Head of caudate nucleus (tissue), 42 donors: Measurements from ENCODE around the gene SDC1.

ENCODE experiments used
- DNase-seq, 42 donors: peaks; one replicate each; pipeline versions ENCODE4 v3.0.0 to v3.0.0-alpha.2; 2020 to 2021; ENCODE audit warnings: mixed read lengths in 7 of 42
- intact Hi-C: fragments of 100-400 bp; cut with DNase I; formaldehyde crosslinking; loops from one replicate; pipeline ENCODE4 v1.15.0; 2022

The SDC1 gene

GRCh38 chr2:20189299-20189931, 35.5 kb downstream of the SDC1 start:
- intact Hi-C loops: no loop called here
- DNase-seq: no peak

GRCh38 chr2:20188851-20189250, 36.1 kb downstream of the SDC1 start:
- DNase-seq: no peak
- intact Hi-C loops: no loop called here

GRCh38 chr2:20188201-20188600, 36.7 kb downstream of the SDC1 start:
- intact Hi-C loops: no loop called here

GRCh38 chr2:20187331-20187730, 37.6 kb downstream of the SDC1 start:
- intact Hi-C loops: no loop called here

More at GRCh38 chr2:20188201-20188600, 36.7 kb downstream of the SDC1 start:
- no peak for DNase-seq

DNA sequence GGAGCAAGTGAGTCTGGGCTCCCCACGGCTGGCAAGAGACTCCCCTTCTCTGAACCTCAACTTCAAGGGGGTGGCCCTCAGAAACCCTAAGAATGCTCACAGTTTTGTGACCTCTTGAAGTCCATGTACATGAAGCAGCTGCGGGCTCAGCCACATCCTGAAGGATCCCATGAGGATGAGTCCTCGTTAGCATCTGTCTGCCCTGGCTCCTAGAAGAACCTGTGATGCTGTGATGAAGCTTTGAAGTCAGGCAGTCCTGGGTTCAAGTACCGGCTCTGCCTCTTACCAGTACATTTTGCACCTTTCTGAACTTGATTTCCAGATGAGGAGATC, 38.1 kb downstream of the SDC1 start:
- intact Hi-C loops: no loop called here
- no peak for DNase-seq

More at GRCh38 chr2:20187331-20187730, 37.6 kb downstream of the SDC1 start:
- no peak for DNase-seq

DNA sequence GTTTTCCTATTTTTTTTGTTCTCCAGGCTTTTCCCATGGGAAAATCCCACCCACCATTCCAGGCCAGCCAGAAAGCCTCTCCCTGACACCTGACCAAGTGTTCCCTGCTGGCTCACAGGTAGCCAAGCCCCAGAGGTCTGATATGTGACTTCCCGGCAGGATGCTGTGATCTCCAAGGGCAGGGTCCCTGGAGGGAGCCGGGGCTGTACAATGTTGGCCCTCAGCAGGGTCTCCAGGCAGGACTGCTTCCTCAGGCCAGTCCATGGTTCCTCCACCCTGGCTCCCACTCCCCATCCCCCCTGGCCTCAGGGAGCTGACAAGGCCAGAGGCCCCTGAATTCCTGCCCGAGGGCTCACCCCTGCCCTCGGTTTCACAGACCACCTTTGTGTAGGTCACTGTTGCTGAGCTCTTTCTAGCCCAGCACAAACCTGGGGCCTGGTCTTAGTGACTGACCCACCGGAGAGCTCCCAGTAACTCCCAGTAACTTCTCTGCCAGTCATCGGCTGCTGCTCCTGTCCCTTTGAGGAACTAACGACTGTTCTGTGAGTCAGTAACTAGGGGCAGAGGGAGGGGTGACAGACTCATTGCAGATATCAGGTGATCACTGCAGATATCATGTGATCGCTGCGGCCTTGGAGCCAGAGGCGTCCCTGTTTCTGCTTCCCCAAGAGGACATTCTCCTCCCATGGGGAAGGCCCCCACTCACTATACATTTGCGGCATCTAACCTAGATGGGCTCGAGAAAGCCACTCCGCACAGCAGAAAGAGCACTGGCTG, 38.7 kb downstream of the SDC1 start:
- intact Hi-C loops: no loop called here
- peak in 29 of 42 donors; percentile 13 to 69 (median 33) for DNase-seq

DNA sequence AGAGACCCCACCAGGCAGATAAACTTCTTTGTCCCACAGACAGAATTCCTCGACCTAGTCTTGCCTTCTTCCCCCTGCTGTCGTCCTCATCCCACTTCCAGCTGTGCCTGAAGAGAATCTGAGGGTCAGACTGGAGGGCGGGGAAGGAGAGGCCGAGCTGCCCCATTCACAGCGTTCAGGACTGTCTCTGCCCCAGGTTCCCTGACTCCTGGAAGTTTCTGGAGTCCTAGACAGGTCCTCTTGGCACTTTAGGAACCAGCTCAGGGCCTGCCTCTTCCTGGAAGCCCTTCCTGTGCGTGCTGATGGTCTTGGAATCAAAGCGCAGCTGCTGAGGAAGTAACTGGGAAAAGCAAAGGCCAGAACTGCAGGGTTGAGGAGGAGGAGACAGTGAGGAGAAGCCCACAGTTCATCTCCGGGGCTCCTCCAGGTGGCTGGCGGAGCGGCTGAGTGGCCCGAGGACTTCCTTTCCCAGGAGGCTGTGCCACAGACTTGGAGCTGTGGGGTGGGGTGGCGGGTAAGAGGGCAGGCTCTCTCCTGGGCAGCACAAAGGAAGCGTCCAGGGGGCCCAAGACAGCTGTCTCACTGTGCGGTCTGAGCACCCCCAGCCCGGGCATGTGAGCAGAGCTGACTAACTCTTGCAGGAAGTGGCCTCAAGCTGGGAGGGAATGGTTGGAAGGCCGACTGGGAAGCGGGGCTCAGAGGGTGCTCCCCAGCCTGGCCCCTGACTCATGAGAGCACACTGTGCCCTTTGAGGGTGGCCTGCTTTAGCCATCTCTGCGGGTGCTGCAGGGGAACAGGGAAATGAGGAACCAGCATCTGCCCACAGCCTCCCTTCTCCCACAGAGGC, 39.5 kb downstream of the SDC1 start:
- intact Hi-C loops: no loop called here
- DNase-seq: peak in 1 of 42 donors; percentile 22

GRCh38 chr2:20184067-20184938, 40.6 kb downstream of the SDC1 start:
- no peak for DNase-seq
- intact Hi-C loops: no loop called here

DNA sequence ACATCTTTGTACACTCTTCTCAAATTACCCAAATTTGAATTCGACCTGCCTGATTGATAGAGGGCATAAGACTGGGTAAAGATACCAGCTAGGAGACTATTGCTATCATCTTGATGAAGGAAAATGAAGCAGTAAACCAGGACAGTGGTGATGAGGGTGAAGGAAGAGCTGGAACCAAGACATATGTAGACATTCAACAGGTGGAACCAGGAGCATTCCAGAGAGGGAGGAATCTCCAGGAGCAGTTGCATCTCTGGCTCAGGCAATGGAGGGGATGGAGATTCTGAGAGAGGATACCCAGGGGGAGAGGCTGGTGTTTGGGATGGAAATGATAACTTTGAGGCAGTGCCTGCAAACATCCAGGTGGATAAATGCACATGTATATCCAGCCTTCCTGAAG, 41.6 kb downstream of the SDC1 start:
- intact Hi-C loops: no loop called here
- no peak for DNase-seq

GRCh38 chr2:20182241-20182931, 42.5 kb downstream of the SDC1 start:
- intact Hi-C loops: no loop called here
- DNase-seq: no peak

GRCh38 chr2:20181761-20182160, 43.2 kb downstream of the SDC1 start:
- intact Hi-C loops: no loop called here
- DNase-seq: no peak

DNA sequence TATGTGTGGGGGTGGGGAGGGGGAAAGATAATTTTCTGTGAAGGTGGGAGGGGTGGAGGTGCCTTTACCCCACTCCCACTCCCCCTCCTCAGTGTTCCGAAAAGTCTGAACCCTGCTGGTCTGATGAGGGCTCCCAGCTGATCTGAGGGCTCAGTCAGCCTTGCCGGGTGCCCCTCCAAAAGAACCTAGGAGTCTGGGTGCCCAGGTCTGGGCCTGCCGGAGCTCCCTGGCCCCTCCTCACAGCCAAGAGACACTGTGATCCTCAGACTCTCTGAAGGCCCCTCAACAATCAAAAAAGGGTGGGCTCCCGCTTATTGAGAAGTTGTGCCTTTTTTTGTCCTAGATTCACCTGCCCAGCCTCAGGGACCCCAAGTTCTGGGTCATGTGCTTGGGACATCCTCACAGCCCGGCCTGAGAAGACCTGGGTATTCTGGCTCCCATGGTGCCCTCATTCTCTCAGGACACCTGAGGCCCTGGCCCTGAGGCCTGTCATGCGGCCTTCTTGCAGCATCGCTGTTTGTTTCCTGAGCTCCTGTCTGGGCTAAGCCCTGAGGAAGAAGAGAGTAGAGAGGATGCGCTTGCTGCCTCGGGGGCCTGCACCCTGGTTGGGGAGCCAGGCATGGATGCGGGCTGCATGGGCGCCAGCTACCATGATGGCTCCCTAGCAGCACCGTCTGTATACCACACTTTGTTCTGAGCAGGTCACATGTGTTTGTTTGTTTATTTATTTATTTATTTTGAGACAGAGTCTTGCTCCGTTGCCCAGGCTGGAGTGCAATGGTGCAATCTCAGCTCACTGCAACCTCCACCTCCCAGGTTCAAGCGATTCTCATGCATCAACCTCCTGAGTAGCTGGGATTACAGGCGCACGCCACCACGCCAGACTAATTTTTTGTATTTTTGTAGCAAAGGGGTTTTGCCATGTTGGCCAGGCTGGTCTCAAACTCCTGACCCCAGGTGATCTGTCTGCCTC, 44.0 kb downstream of the SDC1 start:
- intact Hi-C loops: no loop called here
- peak in 2 of 42 donors; percentile 11 to 18 for DNase-seq

DNA sequence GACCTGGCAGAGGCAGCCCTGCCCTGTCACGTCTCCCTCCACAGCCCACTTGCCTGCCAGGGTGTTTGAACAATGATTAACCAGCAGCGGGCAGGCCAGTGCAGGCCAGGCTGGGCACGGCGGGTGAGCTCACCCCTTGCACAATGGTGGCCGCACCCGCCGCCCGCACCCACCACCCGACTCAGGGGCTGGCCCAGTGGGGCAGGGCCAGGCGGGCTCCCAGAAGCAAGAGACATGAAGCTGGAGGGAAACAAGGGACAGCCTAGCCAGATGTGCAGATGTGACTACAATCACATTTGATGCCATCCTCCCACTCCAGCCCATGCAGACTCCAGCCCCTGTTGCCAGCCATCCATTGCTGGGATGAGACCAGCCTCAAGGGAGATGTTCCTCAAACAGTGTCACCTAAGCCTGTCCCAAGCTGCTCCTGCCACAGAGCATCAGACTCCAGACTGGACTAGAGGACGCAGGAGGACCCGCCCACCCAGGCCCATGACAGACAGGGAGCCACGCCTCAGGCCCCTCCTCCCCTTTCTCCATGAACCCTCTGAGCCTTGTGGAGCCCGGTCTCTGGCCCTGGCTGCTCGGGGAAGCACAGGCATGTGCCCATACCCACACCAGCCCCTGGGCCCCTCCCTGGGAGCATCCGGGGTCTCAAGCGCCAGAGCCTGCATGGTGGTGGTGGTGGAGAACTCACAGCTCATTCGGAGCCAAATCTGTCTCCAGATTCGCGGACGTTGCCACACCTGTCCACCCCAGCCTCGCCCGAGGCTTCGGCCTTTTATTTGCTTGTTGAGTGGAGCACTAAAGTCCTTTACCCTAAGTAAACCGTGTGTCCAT, 45.0 kb downstream of the SDC1 start:
- DNase-seq: peak in 2 of 42 donors; percentile 26 to 28

GRCh38 chr2:20179466-20179754, 45.5 kb downstream of the SDC1 start:
- DNase-seq: no peak
- intact Hi-C loops: no loop called here

More for the DNA sequence above, 45.0 kb downstream of the SDC1 start:
- intact Hi-C loops: no loop called here

DNA sequence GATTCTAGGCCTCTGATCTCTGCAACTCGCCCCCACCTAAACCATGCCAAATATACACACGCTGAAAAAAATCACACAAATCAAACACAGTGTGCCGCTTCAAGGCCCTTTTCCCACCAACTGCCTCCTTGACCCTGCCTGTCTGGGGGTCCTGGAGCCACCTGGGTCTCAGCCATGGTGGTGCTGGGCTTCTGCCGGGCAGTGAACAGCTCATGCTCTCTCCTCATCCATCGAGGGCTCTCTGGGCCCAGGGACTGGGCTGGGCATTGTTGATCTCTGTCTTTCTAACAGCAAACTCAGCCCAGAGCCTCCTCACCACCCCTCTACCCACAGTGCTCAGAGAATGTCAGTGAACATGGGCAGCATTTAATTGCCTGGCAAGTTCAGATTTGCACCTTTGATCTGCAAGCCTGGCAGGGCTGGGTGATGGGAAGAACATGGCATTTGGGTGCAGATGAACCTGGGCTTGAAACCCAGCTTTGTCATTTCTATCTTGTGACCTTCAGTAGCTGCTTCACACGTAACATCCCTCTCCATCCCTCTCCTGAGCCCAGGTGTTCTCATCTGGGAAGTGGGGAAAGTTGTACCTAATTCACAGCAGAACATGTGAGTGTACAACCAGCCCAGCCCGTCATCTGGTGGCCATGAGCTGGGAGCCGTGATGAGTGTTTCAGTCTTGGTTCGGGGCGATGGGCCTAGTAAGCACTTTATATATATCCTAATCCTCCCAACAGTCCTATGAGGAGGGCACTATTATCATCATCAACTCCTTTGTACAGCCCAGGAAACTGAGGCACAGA, 46.1 kb downstream of the SDC1 start:
- intact Hi-C loops: no loop called here
- DNase-seq: peak in 1 of 42 donors; percentile 12

- DNase-seq: peak in 1 of 42 donors; percentile 12
- intact Hi-C loops: no loop called here
These were observed 46.7 kb downstream of the SDC1 start for GRCh38 chr2:20178249-20178607.
